Rectal smooth muscle tissue (tissue), 1 donor: ENCODE measurements around the gene BRME1.

Experiments used
- H3K27ac ChIP-seq: one replicate; pipeline ENCODE4 v1.7.0; 2013; ENCODE audit warnings: low read depth, low read length, inconsistent platforms
- H3K27me3 ChIP-seq: one replicate; pipeline ENCODE4 v1.7.0; 2013; ENCODE audit warnings: low read length; ENCODE audit not compliant: control insufficient read depth, insufficient read depth
- H3K36me3 ChIP-seq: one replicate; pipeline ENCODE4 v1.7.0; 2013; ENCODE audit warnings: low read length; ENCODE audit not compliant: control insufficient read depth, insufficient read depth
- H3K4me1 ChIP-seq: one replicate; pipeline ENCODE4 v1.7.0; 2013; ENCODE audit warnings: low read length; ENCODE audit not compliant: control insufficient read depth, insufficient read depth
- H3K4me3 ChIP-seq: one replicate; pipeline ENCODE4 v1.7.0; 2013; ENCODE audit warnings: low read length
- H3K9ac ChIP-seq: one replicate; pipeline ENCODE4 v1.7.0; 2013; ENCODE audit warnings: low read length

The BRME1 gene

DNA sequence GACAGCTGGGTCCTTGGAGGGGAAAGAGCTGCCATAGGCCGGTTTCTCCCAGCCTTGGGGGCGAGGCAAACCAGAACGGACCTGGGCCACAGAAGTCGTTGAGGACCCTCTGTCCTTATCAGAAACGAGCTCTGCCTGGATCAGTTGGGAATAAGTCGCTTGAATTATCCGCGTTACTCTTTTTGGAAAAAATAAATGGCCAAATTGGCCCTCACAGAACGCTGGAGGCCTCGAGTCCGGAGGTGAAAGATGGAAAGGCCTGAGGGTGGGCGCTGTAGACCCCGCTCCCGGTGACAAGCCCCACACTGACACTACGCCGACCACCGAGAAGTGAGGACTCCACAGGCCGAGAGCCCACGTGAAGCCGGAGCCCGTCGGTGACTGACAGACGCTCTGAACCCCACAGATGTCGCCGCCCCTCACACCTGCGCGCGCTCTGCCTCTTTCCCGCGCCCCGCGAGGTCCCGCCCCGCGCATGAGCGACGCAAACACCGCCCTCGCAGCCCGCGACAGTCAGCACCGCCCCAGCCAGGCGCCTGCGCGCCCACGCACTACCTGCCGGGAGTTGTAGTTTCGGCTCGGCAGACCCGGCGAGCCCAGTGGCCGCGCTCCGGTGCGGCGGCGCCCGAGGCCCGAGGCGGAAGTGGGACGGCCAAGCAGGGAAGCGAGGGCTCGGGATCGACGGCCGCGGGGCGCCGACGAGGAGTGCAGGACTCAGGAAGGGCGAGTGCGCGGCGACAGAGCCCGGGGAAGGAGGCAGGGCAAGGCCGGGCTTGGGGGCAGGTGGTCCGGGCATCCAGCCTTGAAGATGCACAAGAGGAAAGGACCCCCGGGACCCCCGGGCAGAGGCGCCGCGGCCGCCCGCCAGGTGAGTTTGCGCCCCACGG lies at the start of gene BRME1, which contains the start of gene CC2D1A:
TSS of gene BRME1 (minus strand) at position 484 of the 887 bp plus-strand sequence. CDS start 1,225 bp downstream, outside the sequence.
TSS of gene CC2D1A (plus strand) at position 568 of the 887 bp plus-strand sequence. CDS start at position 809, 241 bp downstream.
- Histone ChIP-seq H3K27ac (no peak within 1 kb of the TSS), H3K4me1 (peaks cover 7% of the 10 kb centered on the region), H3K4me3 (peak within 1 kb of the TSS; percentile 81), H3K36me3 (no peaks in the 10 kb centered on the region), H3K9ac (peak within 1 kb of the TSS; percentile 71), H3K27me3 (no peaks in the 10 kb centered on the region)

DNA sequence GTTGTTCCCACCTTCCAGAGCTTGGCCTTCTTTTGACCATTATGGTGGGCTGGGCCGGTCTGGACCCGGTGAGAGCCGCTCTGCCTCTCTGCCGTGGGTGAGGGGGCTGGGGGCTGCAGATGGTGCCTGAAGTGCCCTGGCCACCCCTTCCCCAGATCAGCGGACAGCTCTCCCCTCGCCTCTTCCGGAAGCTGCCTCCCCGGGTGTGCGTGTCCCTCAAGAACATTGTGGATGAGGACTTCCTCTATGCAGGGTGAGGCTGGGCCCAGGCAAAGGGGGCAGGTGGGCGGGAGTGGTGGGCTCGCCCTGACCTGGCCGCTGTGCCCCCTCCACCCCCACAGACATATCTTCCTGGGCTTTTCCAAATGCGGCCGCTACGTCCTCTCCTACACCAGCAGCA lies 48.3 kb upstream of the BRME1 start:
- Histone ChIP-seq H3K4me3 (no peak overlapping the region), H3K36me3 (peaks cover 23% of the 10 kb centered on the region), H3K9ac (no peak overlapping the region), H3K27me3 (no peaks in the 10 kb centered on the region), H3K27ac (no peak overlapping the region), H3K4me1 (peaks cover 6% of the 10 kb centered on the region)

- H3K27ac ChIP-seq = no peak overlapping the region
- peak overlapping the region; percentile 49 for H3K9ac ChIP-seq
- peaks cover 6% of the 10 kb centered on the region for H3K4me1 ChIP-seq
- H3K27me3 ChIP-seq = no peaks in the 10 kb centered on the region
- peaks cover 19% of the 10 kb centered on the region for H3K36me3 ChIP-seq
- H3K4me3 ChIP-seq = peak overlapping the region; percentile 79
These were observed 47.1 kb upstream of the BRME1 start for GRCh38 chr19:13952931-13953531.

DNA sequence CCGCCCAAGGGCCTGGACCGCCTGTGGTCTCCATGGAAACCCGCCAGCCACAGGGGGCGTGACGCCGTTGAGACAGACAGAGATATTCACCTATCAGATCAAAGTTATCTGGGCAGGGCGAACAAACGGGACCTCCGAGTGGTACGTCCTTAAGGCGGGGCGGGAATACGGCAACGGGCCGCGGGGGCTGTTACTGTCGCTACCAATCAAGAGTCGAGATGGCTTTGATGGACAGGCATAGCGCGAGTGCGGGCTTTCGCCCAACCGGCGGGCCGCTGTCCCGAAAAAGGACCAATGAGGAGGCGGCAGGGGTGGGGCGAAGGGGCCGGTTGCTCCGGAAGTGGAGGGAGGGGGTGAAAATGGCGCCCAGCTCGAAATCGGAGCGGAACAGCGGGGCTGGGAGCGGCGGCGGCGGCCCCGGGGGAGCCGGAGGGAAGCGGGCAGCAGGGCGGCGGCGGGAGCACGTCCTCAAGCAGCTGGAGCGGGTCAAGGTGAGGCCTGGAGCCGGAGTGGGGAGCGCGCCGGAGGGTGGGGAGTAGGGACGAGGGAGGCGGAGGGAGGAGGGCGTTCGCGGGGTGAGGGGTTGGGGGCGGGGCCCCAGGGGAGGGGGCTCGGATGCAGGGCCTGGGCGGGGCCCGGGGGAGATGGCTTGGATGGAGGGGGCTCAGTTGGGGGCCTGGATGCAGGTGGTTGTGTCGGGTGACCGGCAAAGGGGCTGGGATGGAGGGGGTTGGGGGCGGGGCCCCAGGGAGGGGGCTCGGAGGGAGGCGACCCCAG lies 46.4 kb upstream of the BRME1 start, which contains the start of gene DCAF15:
TSS of gene DCAF15 (plus strand) at position 356 of the 777 bp plus-strand sequence. CDS start at position 360, 4 bp downstream.
- H3K27me3 ChIP-seq = no peaks in the 10 kb centered on the region

GRCh38 chr19:13951799-13952153 lies 45.9 kb upstream of the BRME1 start:
- Histone ChIP-seq H3K4me1 (peaks cover 6% of the 10 kb centered on the region), H3K27ac (no peak overlapping the region), H3K9ac (no peak overlapping the region), H3K27me3 (no peaks in the 10 kb centered on the region), H3K4me3 (peak overlapping the region; percentile 64), H3K36me3 (peaks cover 12% of the 10 kb centered on the region)

More for the DNA sequence above, 46.4 kb upstream of the BRME1 start, which contains the start of gene DCAF15:
- peak within 1 kb of the TSS; percentile 79 for H3K4me3 ChIP-seq
- H3K36me3 ChIP-seq = peaks cover 17% of the 10 kb centered on the region
- peaks cover 6% of the 10 kb centered on the region for H3K4me1 ChIP-seq
- H3K27ac ChIP-seq = peak within 1 kb of the TSS; percentile 77
- H3K9ac ChIP-seq = peak within 1 kb of the TSS; percentile 49

- Histone ChIP-seq H3K4me3 (no peak overlapping the region), H3K27me3 (no peaks in the 10 kb centered on the region), H3K36me3 (peaks cover 4% of the 10 kb centered on the region), H3K9ac (no peak overlapping the region), H3K27ac (no peak overlapping the region), H3K4me1 (peaks cover 6% of the 10 kb centered on the region)
These were observed 45.1 kb upstream of the BRME1 start for GRCh38 chr19:13951043-13951442.

DNA sequence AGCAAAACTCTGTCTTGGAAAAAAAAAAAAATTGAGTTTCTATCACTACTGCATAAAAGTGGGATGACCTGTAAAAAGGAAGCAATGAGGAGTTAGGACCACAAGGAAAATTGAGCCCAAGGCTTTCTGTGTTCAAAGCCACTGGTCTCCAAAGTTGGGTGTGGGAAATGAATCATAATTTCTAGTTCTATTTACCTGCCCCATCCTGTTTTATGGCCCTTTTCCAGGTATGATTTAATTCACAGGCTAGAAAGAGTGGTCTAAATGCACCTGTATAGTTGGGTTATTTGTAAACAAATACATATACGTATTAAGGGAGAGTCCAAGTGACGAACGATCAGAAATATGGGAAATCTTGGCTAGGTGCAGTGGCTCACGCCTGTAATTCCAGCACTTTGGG lies 40.5 kb upstream of the BRME1 start:
- no peak overlapping the region for H3K27ac ChIP-seq

DNA sequence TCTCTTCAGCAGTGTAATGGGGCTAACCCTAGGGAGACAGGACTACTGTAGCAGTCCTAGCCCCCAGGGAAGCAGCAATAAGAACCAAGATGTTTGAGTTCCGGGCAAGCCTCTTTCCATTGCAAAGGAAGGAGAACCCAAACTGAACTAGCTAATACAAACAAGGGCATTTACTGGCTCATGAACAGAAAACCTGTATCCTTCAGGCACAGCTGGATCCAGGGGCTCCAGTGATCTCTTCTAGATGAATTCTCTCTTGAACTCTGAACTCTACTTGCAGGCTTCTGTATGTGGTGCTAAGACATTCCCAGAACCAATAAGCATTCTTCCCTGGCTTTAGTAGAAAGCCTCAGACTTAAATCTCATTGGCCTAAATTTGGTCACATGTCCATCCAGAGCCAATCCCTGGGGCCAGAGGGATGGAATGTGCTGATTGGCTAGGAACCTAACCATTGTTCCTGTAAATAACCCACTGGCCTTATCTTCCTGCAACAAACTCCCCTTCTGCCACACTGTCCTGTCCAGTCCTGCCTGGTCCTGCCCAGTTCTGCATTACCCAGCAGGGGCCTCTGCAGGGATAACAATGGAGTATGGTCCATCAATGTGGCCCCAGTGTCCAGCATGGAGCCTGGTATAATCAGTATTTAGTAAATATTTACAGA lies 36.2 kb upstream of the BRME1 start:
- Histone ChIP-seq H3K4me1 (no peaks in the 10 kb centered on the region), H3K9ac (no peak overlapping the region), H3K27me3 (peaks cover 2% of the 10 kb centered on the region), H3K36me3 (no peaks in the 10 kb centered on the region), H3K27ac (no peak overlapping the region), H3K4me3 (no peak overlapping the region)

More for the DNA sequence above, 40.5 kb upstream of the BRME1 start:
- no peaks in the 10 kb centered on the region for H3K36me3 ChIP-seq
- no peak overlapping the region for H3K9ac ChIP-seq
- H3K27me3 ChIP-seq = no peaks in the 10 kb centered on the region
- no peak overlapping the region for H3K4me3 ChIP-seq
- H3K4me1 ChIP-seq = no peaks in the 10 kb centered on the region

DNA sequence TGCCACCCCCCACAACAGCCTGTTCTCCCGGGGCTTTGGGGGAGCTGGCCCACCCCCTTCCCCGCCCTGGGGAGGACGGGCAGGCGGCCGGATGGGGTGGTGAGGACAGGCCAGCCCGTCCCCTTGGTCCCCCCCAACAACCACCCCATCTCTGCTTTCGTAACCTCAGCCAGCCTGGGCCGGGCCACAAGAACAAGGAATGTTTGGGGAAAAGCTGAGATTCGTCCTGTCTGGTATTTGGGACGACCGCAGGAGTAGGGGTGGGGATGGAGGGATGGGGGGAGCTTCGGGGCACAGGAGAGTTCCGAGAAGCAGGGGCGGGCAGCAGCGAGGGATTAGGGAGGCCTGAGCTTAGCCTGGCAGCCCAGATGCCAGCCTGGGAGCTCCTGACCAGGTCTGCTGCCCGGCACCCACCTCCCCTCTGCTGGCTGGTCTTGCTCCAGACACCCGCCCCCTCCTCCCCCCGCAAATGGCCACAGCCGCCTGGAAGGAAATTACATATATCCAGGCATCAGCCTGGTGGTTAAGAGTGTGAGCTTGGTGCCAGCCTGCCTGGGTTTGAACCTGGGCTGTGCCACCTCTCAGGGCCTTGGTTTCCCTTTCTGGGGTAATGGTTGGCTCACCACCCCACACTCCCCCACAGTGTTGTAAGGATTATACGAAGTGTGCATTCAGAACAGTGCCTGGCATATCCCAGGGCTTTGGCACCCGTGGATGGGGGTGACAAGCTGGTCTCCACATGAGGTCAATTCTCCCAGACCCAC lies 32.6 kb upstream of the BRME1 start, which contains the start of gene PODNL1:
TSS of gene PODNL1 (minus strand) at position 117 of the 764 bp plus-strand sequence. CDS start 236 bp downstream, outside the sequence.
- Histone ChIP-seq H3K27ac (no peak within 1 kb of the TSS), H3K4me3 (no peak within 1 kb of the TSS), H3K36me3 (no peaks in the 10 kb centered on the region), H3K4me1 (no peaks in the 10 kb centered on the region), H3K9ac (no peak within 1 kb of the TSS), H3K27me3 (peaks cover 4% of the 10 kb centered on the region)

GRCh38 chr19:13937479-13938300 lies 31.8 kb upstream of the BRME1 start:
- Histone ChIP-seq H3K27ac (no peak overlapping the region), H3K4me3 (no peak overlapping the region), H3K36me3 (no peaks in the 10 kb centered on the region), H3K4me1 (no peaks in the 10 kb centered on the region), H3K27me3 (peaks cover 4% of the 10 kb centered on the region), H3K9ac (no peak overlapping the region)
